Stomach (tissue), 4 donors: ENCODE results near the gene SUPT3H.

Source experiments
- CTCF ChIP-seq, 7 experiments: fragments of 450-650 bp in 4 of 7; fragments of 200-600 bp in 3 of 7; sonication (generic) in 3 of 7; IDR thresholded peaks; one replicate each; pipeline ENCODE4 v1.5.1; 2016 to 2019; ENCODE audit warnings: antibody characterized with exemption in 7 of 7, control low read depth in 2 of 7, mild to moderate bottlenecking in 1 of 7
- EP300 ChIP-seq: sonication (generic); formaldehyde crosslinking; IDR thresholded peaks from one replicate; pipeline ENCODE4 v1.6.1; 2017; ENCODE audit warnings: antibody characterized with exemption
- POLR2A ChIP-seq, 4 donors: fragments of 450-650 bp; IDR thresholded peaks; one replicate each; pipeline ENCODE4 v1.6.1; 2016; ENCODE audit warnings: antibody characterized with exemption in 4 of 4, control low read depth in 2 of 4, mild to moderate bottlenecking in 1 of 4, moderate library complexity in 1 of 4

GRCh38 chr6:44940367-44940766 is 437.4 kb downstream of the SUPT3H start:
- TF ChIP-seq CTCF (IDR thresholded peaks at IDR 0.05) (no peak), POLR2A (IDR thresholded peaks at IDR 0.05) (no peak), EP300 (no peak)
